ENCODE data around the gene ATG101. TPM values are rescaled to one million over a fixed set of nuclear protein-coding genes. Genes with fewer than 3 reads are reported as not detected.

Gene ATG101
- total and polyA plus RNA-seq, 9 of the 15 experiments (the other 6 are each of a cell fraction or from before 2014, with no cell fraction given), result 2.9 to 52.4 (median 29.7) TPM

DNA sequence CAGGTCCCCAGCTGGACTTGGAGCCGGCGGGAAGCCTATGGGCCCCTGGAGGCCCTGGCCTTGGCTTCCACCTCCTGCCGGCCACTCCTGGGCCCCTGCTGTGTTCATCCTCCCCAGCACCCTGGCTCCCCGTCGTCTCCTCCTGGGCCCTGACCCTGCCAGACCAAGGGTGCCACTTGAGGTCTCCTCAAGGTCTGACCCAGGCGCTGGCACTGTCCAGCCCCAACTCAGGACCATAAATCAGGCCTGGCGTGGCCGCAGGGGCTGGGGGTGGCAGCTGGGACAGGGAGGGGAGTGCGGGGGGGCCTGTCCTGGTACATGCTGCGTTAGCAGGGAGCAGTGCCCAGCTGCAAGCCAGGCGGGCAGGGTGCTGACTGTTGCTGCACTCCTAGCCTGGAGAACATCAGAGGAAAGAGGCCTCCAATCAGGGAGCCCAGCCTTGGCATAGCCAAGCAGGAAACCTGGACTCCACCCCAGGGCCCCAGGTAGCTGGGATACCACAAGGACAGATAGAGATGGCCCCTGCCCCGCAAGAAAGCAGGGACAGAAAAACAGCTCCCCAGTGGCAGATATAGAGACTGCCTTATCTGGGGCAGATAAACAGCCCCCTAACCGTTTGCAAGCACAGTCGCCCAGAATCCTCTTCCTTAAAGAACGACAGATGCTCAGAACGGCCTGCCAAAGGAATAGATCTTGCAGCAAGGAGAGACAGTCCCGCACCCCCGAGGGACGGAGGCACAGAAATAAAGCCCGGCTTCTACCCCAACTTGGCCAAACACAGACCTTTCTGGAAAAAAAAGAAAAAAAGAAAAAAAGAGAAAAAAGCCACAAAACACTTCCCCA lies 6.5 kb upstream of the ATG101 start:
- BruUV-seq (replicated peaks), result no TSS peak
- Histone ChIP-seq H3K9me3 (replicated peaks; ENCODE audit: control insufficient read depth, insufficient read depth, low read depth, low read length) (no peaks in the 10 kb centered on the region), H3K9me1 (ENCODE audit: control insufficient read depth, insufficient read depth, low read length) (no peaks in the 10 kb centered on the region), H3K9ac (ENCODE audit: insufficient read depth in 1 of 2, low read depth in 2 of 2, low read length in 2 of 2) (peak overlapping the region; percentile 4 to 75; a peak in 3 of 4 replicates), H2AFZ (ENCODE audit: low read depth, low read length) (peak overlapping the region; percentile 54; the same call in 1 of the 2 replicates), H3K4me2 (ENCODE audit: insufficient read depth, low read length) (no peak overlapping the region), H3K27me3 (ENCODE audit: control insufficient read depth in 2 of 2, insufficient read depth in 2 of 2, low read length in 2 of 2) (peaks cover 0 to 4% of the 10 kb centered on the region in 2 experiments; a peak in 2 of 5 replicates), H4K20me1 (replicated peaks; ENCODE audit: control insufficient read depth, insufficient read depth, low read length) (no peaks in the 10 kb centered on the region), H3K4me3 (no peak overlapping the region), H3K79me2 (ENCODE audit: control insufficient read depth, insufficient read depth, low read length) (no peaks in the 10 kb centered on the region), H3K36me3 (ENCODE audit: control insufficient read depth, insufficient read depth, low read length) (no peaks in the 10 kb centered on the region), H3K4me1 (replicated peaks in 1 of 2; ENCODE audit: control insufficient read depth in 2 of 2, insufficient read depth in 2 of 2, low read length in 2 of 2) (peaks cover 9 to 33% of the 10 kb centered on the region in 2 experiments; a peak in 4 of 5 replicates), H3K27ac (ENCODE audit: extremely low read depth, low read depth, low read length) (no peak overlapping the region)
- ChIA-PET CTCF (ENCODE audit: low intra/inter-chr PET ratio) (no interaction called here), POLR2A (interaction anchor here (0.7 to 1.4 kb wide), 4 partner anchors 10 to 60 kb away, joined by 3 to 5 read pairs (median 4); no protein-coding TSS in a partner anchor)
- in situ Hi-C loops (cut with MboI) (no loop called here), intact Hi-C loops (cut with micrococcal nuclease) (no loop called here)
- WGBS (ENCODE audit: insufficient coverage, low coverage, missing lambda C conversion rate), result 38% methylated on average over 11 of the region's 20 CpGs
- peak; percentile 53 for ATAC-seq
- FAIRE-seq, result no peak
- DNase-seq (ENCODE audit: extremely low read depth in 1 of 4, low spot score in 3 of 4), result peak; percentile 21 to 46 (median 38)
- TF ChIP-seq CREBBP (IDR thresholded peaks at IDR 0.05; ENCODE audit: low read depth, low read length), result no peak
- TF ChIP-seq ZNF274 (IDR thresholded peaks at IDR 0.05; ENCODE audit: borderline replicate concordance, low read depth, low read length), result no peak
- TF ChIP-seq, protein P1, sequence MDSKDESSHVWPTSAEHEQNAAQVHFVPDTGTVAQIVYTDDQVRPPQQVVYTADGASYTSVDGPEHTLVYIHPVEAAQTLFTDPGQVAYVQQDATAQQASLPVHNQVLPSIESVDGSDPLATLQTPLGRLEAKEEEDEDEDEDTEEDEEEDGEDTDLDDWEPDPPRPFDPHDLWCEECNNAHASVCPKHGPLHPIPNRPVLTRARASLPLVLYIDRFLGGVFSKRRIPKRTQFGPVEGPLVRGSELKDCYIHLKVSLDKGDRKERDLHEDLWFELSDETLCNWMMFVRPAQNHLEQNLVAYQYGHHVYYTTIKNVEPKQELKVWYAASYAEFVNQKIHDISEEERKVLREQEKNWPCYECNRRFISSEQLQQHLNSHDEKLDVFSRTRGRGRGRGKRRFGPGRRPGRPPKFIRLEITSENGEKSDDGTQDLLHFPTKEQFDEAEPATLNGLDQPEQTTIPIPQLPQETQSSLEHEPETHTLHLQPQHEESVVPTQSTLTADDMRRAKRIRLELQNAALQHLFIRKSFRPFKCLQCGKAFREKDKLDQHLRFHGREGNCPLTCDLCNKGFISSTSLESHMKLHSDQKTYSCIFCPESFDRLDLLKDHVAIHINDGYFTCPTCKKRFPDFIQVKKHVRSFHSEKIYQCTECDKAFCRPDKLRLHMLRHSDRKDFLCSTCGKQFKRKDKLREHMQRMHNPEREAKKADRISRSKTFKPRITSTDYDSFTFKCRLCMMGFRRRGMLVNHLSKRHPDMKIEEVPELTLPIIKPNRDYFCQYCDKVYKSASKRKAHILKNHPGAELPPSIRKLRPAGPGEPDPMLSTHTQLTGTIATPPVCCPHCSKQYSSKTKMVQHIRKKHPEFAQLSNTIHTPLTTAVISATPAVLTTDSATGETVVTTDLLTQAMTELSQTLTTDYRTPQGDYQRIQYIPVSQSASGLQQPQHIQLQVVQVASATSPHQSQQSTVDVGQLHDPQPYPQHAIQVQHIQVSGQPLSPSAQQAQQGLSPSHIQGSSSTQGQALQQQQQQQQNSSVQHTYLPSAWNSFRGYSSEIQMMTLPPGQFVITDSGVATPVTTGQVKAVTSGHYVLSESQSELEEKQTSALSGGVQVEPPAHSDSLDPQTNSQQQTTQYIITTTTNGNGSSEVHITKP (IDR thresholded peaks at IDR 0.05; ENCODE audit: partially characterized antibody), result no peak
- TF ChIP-seq GATAD2B (IDR thresholded peaks at IDR 0.05; ENCODE audit: borderline replicate concordance), result no peak
- TF ChIP-seq, protein P2, sequence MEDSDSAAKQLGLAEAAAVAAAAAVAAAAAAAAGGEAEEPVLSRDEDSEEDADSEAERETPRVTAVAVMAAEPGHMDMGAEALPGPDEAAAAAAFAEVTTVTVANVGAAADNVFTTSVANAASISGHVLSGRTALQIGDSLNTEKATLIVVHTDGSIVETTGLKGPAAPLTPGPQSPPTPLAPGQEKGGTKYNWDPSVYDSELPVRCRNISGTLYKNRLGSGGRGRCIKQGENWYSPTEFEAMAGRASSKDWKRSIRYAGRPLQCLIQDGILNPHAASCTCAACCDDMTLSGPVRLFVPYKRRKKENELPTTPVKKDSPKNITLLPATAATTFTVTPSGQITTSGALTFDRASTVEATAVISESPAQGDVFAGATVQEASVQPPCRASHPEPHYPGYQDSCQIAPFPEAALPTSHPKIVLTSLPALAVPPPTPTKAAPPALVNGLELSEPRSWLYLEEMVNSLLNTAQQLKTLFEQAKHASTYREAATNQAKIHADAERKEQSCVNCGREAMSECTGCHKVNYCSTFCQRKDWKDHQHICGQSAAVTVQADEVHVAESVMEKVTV (CRISPR knock-in tag; IDR thresholded peaks at IDR 0.05), result no peak
- no peak for TF ChIP-seq ZNF695 (CRISPR knock-in tag; IDR thresholded peaks at IDR 0.05)
- no peak for TF ChIP-seq ZBTB17 (CRISPR knock-in tag; IDR thresholded peaks at IDR 0.05)
- peak; percentile 11; the same call in 1 of the 2 replicates for TF ChIP-seq CBFA2T3 (IDR thresholded peaks at IDR 0.05)
- no peak for TF ChIP-seq TEAD1 (CRISPR knock-in tag; IDR thresholded peaks at IDR 0.05)
- no peak for TF ChIP-seq FOXJ3 (CRISPR knock-in tag; IDR thresholded peaks at IDR 0.05)
- peak; percentile 18; the same call in 1 of the 2 replicates for TF ChIP-seq EP300 (IDR thresholded peaks at IDR 0.05; ENCODE audit: low read length)
- no peak for TF ChIP-seq SOX6 (IDR thresholded peaks at IDR 0.05)
- no peak for TF ChIP-seq HDAC1 (IDR thresholded peaks at IDR 0.05)
- no peak for TF ChIP-seq TCF7 (IDR thresholded peaks at IDR 0.05; ENCODE audit: borderline replicate concordance)
- TF ChIP-seq SMAD4 (CRISPR knock-in tag; conservative IDR thresholded peaks at IDR 0.05), result no peak
- no peak for TF ChIP-seq KDM1A (IDR thresholded peaks at IDR 0.05)
- TF ChIP-seq CBX8 (IDR thresholded peaks at IDR 0.05; ENCODE audit: borderline replicate concordance, extremely low read depth, low read depth, low read length, poor library complexity, severe bottlenecking), result no peak
- TF ChIP-seq ZNF175 (CRISPR knock-in tag; IDR thresholded peaks at IDR 0.05; ENCODE audit: low read depth), result no peak

All from K562 (cell line).